Heart left ventricle (tissue), 16 donors: Measurements from ENCODE around the gene GRIN2A. TPM values are rescaled to one million over a fixed set of nuclear protein-coding genes. Genes with fewer than 3 reads are reported as not detected.

ENCODE experiments used
- ATAC-seq, 4 donors: fragments of 200-7000 bp; cut with Tn5 transposase; one replicate each; pipeline ENCODE4 v1.9.1; 2020 to 2022; ENCODE audit warnings: moderate library complexity in 4 of 4, mild to moderate bottlenecking in 3 of 4, moderate number of reproducible peaks in 1 of 4
- DNase-seq, 5 donors: peaks; one replicate each; pipeline ENCODE4 v3.0.0-alpha.2; 2020
- H3K27ac ChIP-seq, 12 donors: fragments of 200-600 bp; sonication (generic) in 4 of 12; one replicate each; pipeline versions ENCODE4 v1.5.0 to v1.8.0; 2016 to 2022; ENCODE audit warnings: mild to moderate bottlenecking in 2 of 12
- H3K27me3 ChIP-seq, 9 donors: fragments of 200-600 bp; sonication (generic) in 2 of 9; one replicate each; pipeline versions ENCODE4 v1.5.1 to v1.8.0; 2016 to 2022; ENCODE audit warnings: mild to moderate bottlenecking in 3 of 9
- H3K36me3 ChIP-seq, 9 donors: fragments of 200-600 bp; sonication (generic) in 2 of 9; one replicate each; pipeline versions ENCODE4 v1.5.0 to v1.8.0; 2018 to 2022; ENCODE audit warnings: mild to moderate bottlenecking in 2 of 9
- H3K4me1 ChIP-seq, 12 donors: fragments of 200-600 bp; sonication (generic) in 4 of 12; one replicate each; pipeline versions ENCODE4 v1.5.0 to v1.8.0; 2016 to 2022; ENCODE audit warnings: mild to moderate bottlenecking in 3 of 12
- H3K4me3 ChIP-seq, 12 donors: fragments of 200-600 bp; sonication (generic) in 4 of 12; one replicate each; pipeline versions ENCODE4 v1.5.0 to v1.8.0; 2017 to 2022; ENCODE audit warnings: mild to moderate bottlenecking in 9 of 12, moderate library complexity in 4 of 12
- H3K9me3 ChIP-seq, 12 donors: fragments of 200-600 bp; sonication (generic) in 4 of 12; one replicate each; pipeline versions ENCODE4 v1.5.0 to v1.8.0; 2016 to 2022; ENCODE audit warnings: mild to moderate bottlenecking in 1 of 12
- CTCF ChIP-seq, 12 donors: fragments of 200-600 bp; sonication (generic) in 4 of 12; IDR thresholded peaks; one replicate each; pipeline versions ENCODE4 v1.5.0 to v1.8.0; 2018 to 2022; ENCODE audit warnings: antibody characterized with exemption in 12 of 12, mild to moderate bottlenecking in 5 of 12
- POLR2A ChIP-seq, 2 donors: fragments of 450-650 bp; IDR thresholded peaks; one replicate each; pipeline ENCODE4 v1.6.1; 2017; ENCODE audit warnings: antibody characterized with exemption in 2 of 2, mild to moderate bottlenecking in 2 of 2, moderate library complexity in 2 of 2
- WGBS, 4 donors: extraction: QIAGEN DNeasy Blood & Tissue Kit in 2 of 4; methylation state at CpG; one replicate each; pipeline versions ENCODE4 v1.1.5 to v1.1.7; 2013 to 2018; 5-methylcytosine and 5-hydroxymethylcytosine counted together
- intact Hi-C, 10 donors: fragments of 100-400 bp; cut with DNase I; formaldehyde crosslinking; loops; one replicate each; pipeline versions ENCODE4 v1.11.1 to v1.14.2; 2022
- polyA plus RNA-seq, 2 donors: library from polyadenylated mRNA; stranded (reverse); fragments of 200-250 nt; gene quantifications; one replicate each; pipeline ENCODE4 v1.2.3, GENCODE V29; 2013
- total RNA-seq, 9 donors: library from RNA; depleted of rRNA in 2 of 9; stranded (reverse); fragments of >200 nt in 2 of 9; fragmentation: NEBNext Ultra II Directional in 3 of 9; extraction: Animal tissue kit (Norgen Biotek cat#: 25700) in 3 of 9; gene quantifications; one replicate each; pipeline versions ENCODE4 v1.1.0 to v1.2.4, GENCODE V29; 2016 to 2023
- donor health status: ischemic (EF 13 %, LVEDD 7.1; RV severe dilation, severe dysfunction).
- donor health status: healthy with polysubstance abuse.
- donor health status: DM: no; HTN: yes; CAD: no.
- donor health status: DM: no; HTN: no; CAD: no.
- donor health status: ischemic (EF 25% LVEDD 6.9; RV normal size, moderate dysfunction).
- donor health status: ischemic (EF 25% LVEDD 5.7; RV mildly dilated, moderate dysfunction).
- donor health status: healthy.
- donor health status: DM: yes; HTN: yes; CAD: no.
- donor health status: ischemic (EF 35%, LVEDD 5.7; RV mildly dilated, moderate dysfunction).
- donor health status: nonischemic (EF 11% LVEDD 7.7; RV severe dilation, severe dysfunction).
- donor health status: DM: yes; HTN: yes; CAD: no.
- donor health status: PGD.
- donor health status: ischemic (EF 29% LVEDD 5.4; RV normal size, mild dysfunction).
- donor health status: nonischemic (EF 23%, LVEDD 6.1; RV moderate dilation, normal function).

Gene GRIN2A
- total and polyA plus RNA-seq, 11 donors: 0.01 to 4.6 (median 2.6) TPM

- Histone ChIP-seq H3K36me3 (no peaks in the 10 kb centered on the region), H3K9me3 (peaks cover 0 to 13% (median 0%) of the 10 kb centered on the region in 12 donors), H3K27me3 (peaks cover 0 to 9% (median 0%) of the 10 kb centered on the region in 9 donors), H3K4me1 (no peaks in the 10 kb centered on the region), H3K27ac (no peak overlapping the region), H3K4me3 (no peak overlapping the region)
- DNase-seq (no peak), ATAC-seq (no peak)
- intact Hi-C loops: no loop called here
- TF ChIP-seq CTCF (IDR thresholded peaks at IDR 0.05): no peak
- WGBS, 4 donors: 26 to 46% (median 35%) methylated on average over 4 of the region's 4 CpGs
Measured at GRCh38 chr16:10171221-10171620, 11.0 kb downstream of the GRIN2A start.

- intact Hi-C loops: no loop called here
- WGBS, 4 donors: 72 to 88% (median 76%) methylated on average over 2 of the region's 2 CpGs
Measured at GRCh38 chr16:10169904-10170410, 12.3 kb downstream of the GRIN2A start.

GRCh38 chr16:10169031-10169430 is 13.2 kb downstream of the GRIN2A start:
- DNase-seq (no peak), ATAC-seq (no peak)
- 87 to 92% (median 90%) methylated on average over 3 of the region's 3 CpGs for WGBS, 4 donors
- Histone ChIP-seq H3K4me3 (no peak overlapping the region), H3K9me3 (peaks cover 0 to 7% (median 0%) of the 10 kb centered on the region in 12 donors), H3K27me3 (peaks cover 0 to 10% (median 0%) of the 10 kb centered on the region in 9 donors), H3K36me3 (no peaks in the 10 kb centered on the region), H3K4me1 (no peaks in the 10 kb centered on the region), H3K27ac (no peak overlapping the region)
- intact Hi-C loops: no loop called here
- TF ChIP-seq CTCF (IDR thresholded peaks at IDR 0.05): no peak
- TF ChIP-seq POLR2A (IDR thresholded peaks at IDR 0.05): no peak

More at GRCh38 chr16:10169904-10170410, 12.3 kb downstream of the GRIN2A start:
- H3K36me3 ChIP-seq: no peaks in the 10 kb centered on the region
- TF ChIP-seq POLR2A (IDR thresholded peaks at IDR 0.05) (no peak), CTCF (IDR thresholded peaks at IDR 0.05) (no peak)
- no peak for ATAC-seq
- H3K4me1 ChIP-seq: no peaks in the 10 kb centered on the region
- peaks cover 0 to 13% (median 0%) of the 10 kb centered on the region in 12 donors for H3K9me3 ChIP-seq
- H3K27ac ChIP-seq: no peak overlapping the region
- no peak overlapping the region for H3K4me3 ChIP-seq
- peaks cover 0 to 4% (median 0%) of the 10 kb centered on the region in 9 donors for H3K27me3 ChIP-seq
- no peak for DNase-seq

- DNase-seq: no peak
- Histone ChIP-seq H3K9me3 (peaks cover 0 to 5% (median 0%) of the 10 kb centered on the region in 12 donors), H3K4me1 (no peaks in the 10 kb centered on the region), H3K27ac (no peak overlapping the region), H3K27me3 (peaks cover 0 to 18% (median 0%) of the 10 kb centered on the region in 9 donors), H3K4me3 (no peak overlapping the region), H3K36me3 (no peaks in the 10 kb centered on the region)
- TF ChIP-seq POLR2A (IDR thresholded peaks at IDR 0.05) (no peak), CTCF (IDR thresholded peaks at IDR 0.05) (no peak)
- 44 to 79% (median 72%) methylated on average over 1 of the region's 1 CpG for WGBS, 4 donors
- intact Hi-C loops: no loop called here
- ATAC-seq: no peak
Measured at GRCh38 chr16:10168258-10168657, 14.0 kb downstream of the GRIN2A start.
